ENCODE results near the gene SLCO2B1. TPM values are rescaled to one million over a fixed set of nuclear protein-coding genes. Genes with fewer than 3 reads are reported as not detected.
A peak's percentile ranks its signal among the peaks of the same experiment; 100 is the strongest.

Gene SLCO2B1
- total RNA-seq, 1 experiment from 2014 or later = 277 TPM

GRCh38 chr11:75160220-75160757 lies 9.4 kb downstream of the SLCO2B1 start:
- intact Hi-C loops (cut with micrococcal nuclease; ENCODE audit: unreplicated experiment) = no loop called here

GRCh38 chr11:75160880-75161279 lies 10.0 kb downstream of the SLCO2B1 start:
- Mint-ChIP-seq H3K4me1 (ENCODE audit: low read depth, unreplicated experiment) (peaks cover 68% of the 10 kb centered on the region), H3K27ac (ENCODE audit: unreplicated experiment) (peak overlapping the region; percentile 97), H3K36me3 (ENCODE audit: insufficient read depth, unreplicated experiment) (peaks cover 77% of the 10 kb centered on the region), H3K9me3 (ENCODE audit: unreplicated experiment) (peaks cover 14% of the 10 kb centered on the region), H3K4me3 (ENCODE audit: unreplicated experiment) (peak overlapping the region; percentile 84), H3K27me3 (ENCODE audit: insufficient read depth, unreplicated experiment) (no peaks in the 10 kb centered on the region)
- POLR2A ChIA-PET = interaction anchor here (1.9 to 3.1 kb wide), 3 partner anchors 8 to 42 kb away, joined by 13 to 106 read pairs (median 36); no protein-coding TSS in a partner anchor
- intact Hi-C loops (cut with micrococcal nuclease; ENCODE audit: unreplicated experiment) = no loop called here
- TF ChIP-seq CTCF (IDR thresholded peaks at IDR 0.05; ENCODE audit: insufficient read depth in 1 of 2, low read depth in 1 of 2, low read length in 1 of 2, severe bottlenecking in 1 of 2, unreplicated experiment in 1 of 2) = no peak
- CTCF ChIA-PET = interaction anchor here (1.3 to 3.1 kb wide), 4 partner anchors 8 to 64 kb away, joined by 3 to 83 read pairs (median 50); no protein-coding TSS in a partner anchor
- DNase-seq = no peak
- BruUV-seq (replicated peaks) = TSS peak; percentile 51
- Histone ChIP-seq H3K27me3 (replicated peaks; ENCODE audit: control insufficient read depth, insufficient read depth, low read length) (no peaks in the 10 kb centered on the region), H3K4me3 (ENCODE audit: low read depth, low read length) (peak overlapping the region; percentile 39), H3K36me3 (ENCODE audit: control insufficient read depth, insufficient read depth, low read length) (peaks cover 13% of the 10 kb centered on the region), H3K4me1 (peaks cover 98% of the 10 kb centered on the region), H3K9me3 (peaks cover 14% of the 10 kb centered on the region)

More at GRCh38 chr11:75160220-75160757, 9.4 kb downstream of the SLCO2B1 start:
- CTCF ChIA-PET = interaction anchor here (0.9 to 3.1 kb wide), 12 partner anchors 9 to 88 kb away, joined by 3 to 83 read pairs (median 14); partner anchors contain the start of genes SLCO2B1 and TPBGL
- Mint-ChIP-seq H3K4me3 (ENCODE audit: unreplicated experiment) (peak overlapping the region; percentile 84), H3K36me3 (ENCODE audit: insufficient read depth, unreplicated experiment) (peaks cover 76% of the 10 kb centered on the region), H3K27me3 (ENCODE audit: insufficient read depth, unreplicated experiment) (no peaks in the 10 kb centered on the region), H3K4me1 (ENCODE audit: low read depth, unreplicated experiment) (peaks cover 74% of the 10 kb centered on the region), H3K27ac (ENCODE audit: unreplicated experiment) (peak overlapping the region; percentile 97), H3K9me3 (ENCODE audit: unreplicated experiment) (peaks cover 14% of the 10 kb centered on the region)
- peaks cover 98% of the 10 kb centered on the region for H3K4me1 ChIP-seq
- TF ChIP-seq CTCF (IDR thresholded peaks at IDR 0.05; ENCODE audit: insufficient read depth in 1 of 2, low read depth in 1 of 2, low read length in 1 of 2, severe bottlenecking in 1 of 2, unreplicated experiment in 1 of 2) = no peak
- peaks cover 16% of the 10 kb centered on the region for H3K9me3 ChIP-seq
- BruUV-seq (replicated peaks) = no TSS peak
- peak overlapping the region; percentile 39 for H3K4me3 ChIP-seq (ENCODE audit: low read depth, low read length)
- POLR2A ChIA-PET = interaction anchor here (0.6 to 3.1 kb wide), 8 partner anchors 9 to 399 kb away, joined by 3 to 106 read pairs (median 5); no protein-coding TSS in a partner anchor
- DNase-seq = peak; percentile 61 to 75
- H3K27me3 ChIP-seq (replicated peaks; ENCODE audit: control insufficient read depth, insufficient read depth, low read length) = no peaks in the 10 kb centered on the region
- peaks cover 9% of the 10 kb centered on the region for H3K36me3 ChIP-seq (ENCODE audit: control insufficient read depth, insufficient read depth, low read length)

GRCh38 chr11:75161506-75162095 lies 10.7 kb downstream of the SLCO2B1 start:
- POLR2A ChIA-PET = interaction anchor here (0.5 kb wide), 1 partner anchor 575 kb away, joined by 8 read pairs; no protein-coding TSS in a partner anchor
- no peak for TF ChIP-seq CTCF (IDR thresholded peaks at IDR 0.05; ENCODE audit: insufficient read depth in 1 of 2, low read depth in 1 of 2, low read length in 1 of 2, severe bottlenecking in 1 of 2, unreplicated experiment in 1 of 2)
- no peaks in the 10 kb centered on the region for H3K27me3 ChIP-seq (replicated peaks; ENCODE audit: control insufficient read depth, insufficient read depth, low read length)
- H3K36me3 ChIP-seq (ENCODE audit: control insufficient read depth, insufficient read depth, low read length) = peaks cover 15% of the 10 kb centered on the region
- no peaks in the 10 kb centered on the region for H3K27me3 Mint-ChIP-seq (ENCODE audit: insufficient read depth, unreplicated experiment)
- H3K4me1 Mint-ChIP-seq (ENCODE audit: low read depth, unreplicated experiment) = peaks cover 66% of the 10 kb centered on the region
- H3K27ac Mint-ChIP-seq (ENCODE audit: unreplicated experiment) = peak overlapping the region; percentile 97
- peaks cover 10% of the 10 kb centered on the region for H3K9me3 ChIP-seq
- DNase-seq = no peak
- H3K9me3 Mint-ChIP-seq (ENCODE audit: unreplicated experiment) = peaks cover 14% of the 10 kb centered on the region
- no TSS peak for BruUV-seq (replicated peaks)
- no peak overlapping the region for H3K4me3 ChIP-seq (ENCODE audit: low read depth, low read length)
- peaks cover 98% of the 10 kb centered on the region for H3K4me1 ChIP-seq
- intact Hi-C loops (cut with micrococcal nuclease; ENCODE audit: unreplicated experiment) = no loop called here
- CTCF ChIA-PET = interaction anchor here (0.5 kb wide), 1 partner anchor 1260 kb away, joined by 3 read pairs; no protein-coding TSS in a partner anchor
- H3K4me3 Mint-ChIP-seq (ENCODE audit: unreplicated experiment) = peak overlapping the region; percentile 84
- peaks cover 77% of the 10 kb centered on the region for H3K36me3 Mint-ChIP-seq (ENCODE audit: insufficient read depth, unreplicated experiment)

Measured in Caco-2 (cell line).